CD4-positive, alpha-beta T cell (primary cell): ENCODE data around the gene PRKCA. TPM values are rescaled to one million over a fixed set of nuclear protein-coding genes. Genes with fewer than 3 reads are reported as not detected.
A peak's percentile ranks its signal among the peaks of the same experiment; 100 is the strongest.

Source experiments
- ATAC-seq: fragments of 200-7000 bp; cut with Tn5 transposase; one replicate; pipeline ENCODE4 v1.10.0; 2022; ENCODE audit warnings: mild to moderate bottlenecking; ENCODE audit not compliant: poor library complexity
- CTCF ChIA-PET: fragments of 350-600 bp; sonication (Branson Sonifier 250); formaldehyde crosslinking; loops from one replicate; lab custom pipeline; 2021; ENCODE audit warnings: antibody characterized with exemption, inconsistent platforms; lab: Charles Lee
- POLR2A ChIA-PET: fragments of 350-600 bp; sonication (Branson Sonifier 250); formaldehyde crosslinking; loops from one replicate; lab custom pipeline; 2021; ENCODE audit warnings: antibody characterized with exemption, inconsistent platforms; lab: Charles Lee
- DNase-seq, 14 experiments: peaks; one replicate each; pipeline ENCODE4 v3.0.0-alpha.2; 2013 to 2020; ENCODE audit warnings: mixed read lengths in 2 of 14
- H3K27ac ChIP-seq, 2 donors: one replicate each; pipeline versions ENCODE4 v1.5.1 to v1.7.0; 2013; ENCODE audit warnings: low read length in 2 of 2, low read depth in 1 of 2, mild to moderate bottlenecking in 1 of 2
- H3K27me3 ChIP-seq, 2 experiments: 1 replicate in 1 of 2; 2 replicates in 1 of 2; pipeline versions ENCODE4 v1.6.1 to v1.7.0; 2013; ENCODE audit warnings: low read length in 2 of 2, control low read depth in 1 of 2, mild to moderate bottlenecking in 1 of 2, moderate library complexity in 1 of 2; ENCODE audit not compliant: insufficient read depth in 2 of 2, control insufficient read depth in 1 of 2
- H3K36me3 ChIP-seq: one replicate; pipeline ENCODE4 v1.6.1; 2013; ENCODE audit warnings: low read length, control low read depth; ENCODE audit not compliant: insufficient read depth
- H3K4me1 ChIP-seq: one replicate; pipeline ENCODE4 v1.6.1; 2013; ENCODE audit warnings: low read length, control low read depth; ENCODE audit not compliant: insufficient read depth
- H3K4me3 ChIP-seq: one replicate; pipeline ENCODE4 v1.5.1; 2013; ENCODE audit warnings: mild to moderate bottlenecking, low read length, moderate library complexity
- H3K9me3 ChIP-seq, 2 experiments: 1 replicate in 1 of 2; 2 replicates in 1 of 2; pipeline versions ENCODE4 v1.6.1 to v1.7.0; 2013; ENCODE audit warnings: low read length in 2 of 2, mild to moderate bottlenecking in 2 of 2, control low read depth in 1 of 2, moderate library complexity in 1 of 2; ENCODE audit not compliant: control insufficient read depth in 1 of 2, insufficient read depth in 1 of 2
- H3K27ac Mint-ChIP-seq: one replicate; pipeline ENCODE4 v1.8.0; 2020; ENCODE audit warnings: mixed read lengths
- H3K27me3 Mint-ChIP-seq: one replicate; pipeline ENCODE4 v1.8.0; 2021; ENCODE audit warnings: mixed read lengths
- H3K36me3 Mint-ChIP-seq: one replicate; pipeline ENCODE4 v1.8.0; 2021; ENCODE audit warnings: low read depth, mixed read lengths
- H3K4me1 Mint-ChIP-seq: one replicate; pipeline ENCODE4 v1.8.0; 2021; ENCODE audit warnings: low read depth, mixed read lengths
- H3K4me3 Mint-ChIP-seq: one replicate; pipeline ENCODE4 v1.8.0; 2020; ENCODE audit warnings: mild to moderate bottlenecking, mixed read lengths
- H3K9me3 Mint-ChIP-seq: one replicate; pipeline ENCODE4 v1.8.0; 2020; ENCODE audit warnings: mixed read lengths
- intact Hi-C, 2 experiments: fragments of 100-400 bp; cut with DNase I in 1 of 2; cut with micrococcal nuclease in 1 of 2; formaldehyde crosslinking; loops; one replicate each; pipeline versions ENCODE4 v1.15.1 to v1.9.0; 2023 to 2025; cut with DNase I, micrococcal nuclease
- total RNA-seq, 174 experiments: library from RNA in 2 of 174; stranded (reverse) in 2 of 174; gene quantifications; one replicate each; pipeline ENCODE4 v1.2.3 and lab custom pipeline; 2021 to 2026
- TF ChIP-seq, protein P1 (sequence below): fragments of 200-600 bp; IDR thresholded peaks from one replicate; pipeline ENCODE4 v1.8.0; 2022; ENCODE audit warnings: antibody characterized with exemption, mild to moderate bottlenecking

The PRKCA gene
- total RNA-seq, 2 experiments from 2014 or later: 84.8 to 88.6 TPM

DNA sequence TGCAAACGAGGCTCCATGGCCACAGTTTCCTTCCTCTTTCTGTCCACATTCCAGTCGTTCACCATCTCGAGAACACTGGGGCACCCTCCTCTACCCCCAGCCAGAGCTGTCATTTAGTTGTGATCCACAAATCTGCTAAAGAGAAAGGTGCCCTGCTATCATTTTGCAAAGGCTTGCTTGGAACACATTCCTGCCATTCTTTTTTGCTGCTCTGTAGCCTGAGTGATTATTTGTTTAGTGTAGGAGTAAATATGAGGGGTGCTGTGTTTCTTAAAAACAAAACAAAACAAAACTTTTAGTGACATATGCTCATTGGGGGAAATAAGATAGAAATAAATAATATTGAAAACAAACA, 166.7 kb downstream of the PRKCA start:
- Histone ChIP-seq H3K27me3 (no peaks in the 10 kb centered on the region), H3K4me1 (peaks cover 19% of the 10 kb centered on the region), H3K9me3 (no peaks in the 10 kb centered on the region), H3K27ac (no peak overlapping the region), H3K4me3 (no peak overlapping the region), H3K36me3 (peaks cover 1% of the 10 kb centered on the region)
- intact Hi-C loops: no loop called here
- DNase-seq (no peak), ATAC-seq (no peak)
- Mint-ChIP-seq H3K4me3 (no peak overlapping the region), H3K4me1 (peaks cover 88% of the 10 kb centered on the region), H3K36me3 (peaks cover 16% of the 10 kb centered on the region), H3K27ac (peak overlapping the region; percentile 52), H3K27me3 (no peaks in the 10 kb centered on the region), H3K9me3 (no peaks in the 10 kb centered on the region)
- POLR2A ChIA-PET: interaction anchor here (1.1 kb wide), 1 partner anchor 19 kb away, joined by 3 read pairs; no protein-coding TSS in a partner anchor
- TF ChIP-seq, protein P1, sequence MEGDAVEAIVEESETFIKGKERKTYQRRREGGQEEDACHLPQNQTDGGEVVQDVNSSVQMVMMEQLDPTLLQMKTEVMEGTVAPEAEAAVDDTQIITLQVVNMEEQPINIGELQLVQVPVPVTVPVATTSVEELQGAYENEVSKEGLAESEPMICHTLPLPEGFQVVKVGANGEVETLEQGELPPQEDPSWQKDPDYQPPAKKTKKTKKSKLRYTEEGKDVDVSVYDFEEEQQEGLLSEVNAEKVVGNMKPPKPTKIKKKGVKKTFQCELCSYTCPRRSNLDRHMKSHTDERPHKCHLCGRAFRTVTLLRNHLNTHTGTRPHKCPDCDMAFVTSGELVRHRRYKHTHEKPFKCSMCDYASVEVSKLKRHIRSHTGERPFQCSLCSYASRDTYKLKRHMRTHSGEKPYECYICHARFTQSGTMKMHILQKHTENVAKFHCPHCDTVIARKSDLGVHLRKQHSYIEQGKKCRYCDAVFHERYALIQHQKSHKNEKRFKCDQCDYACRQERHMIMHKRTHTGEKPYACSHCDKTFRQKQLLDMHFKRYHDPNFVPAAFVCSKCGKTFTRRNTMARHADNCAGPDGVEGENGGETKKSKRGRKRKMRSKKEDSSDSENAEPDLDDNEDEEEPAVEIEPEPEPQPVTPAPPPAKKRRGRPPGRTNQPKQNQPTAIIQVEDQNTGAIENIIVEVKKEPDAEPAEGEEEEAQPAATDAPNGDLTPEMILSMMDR: no peak
- CTCF ChIA-PET: interaction anchor here (0.6 kb wide), 1 partner anchor 957 kb away, joined by 3 read pairs; no protein-coding TSS in a partner anchor

DNA sequence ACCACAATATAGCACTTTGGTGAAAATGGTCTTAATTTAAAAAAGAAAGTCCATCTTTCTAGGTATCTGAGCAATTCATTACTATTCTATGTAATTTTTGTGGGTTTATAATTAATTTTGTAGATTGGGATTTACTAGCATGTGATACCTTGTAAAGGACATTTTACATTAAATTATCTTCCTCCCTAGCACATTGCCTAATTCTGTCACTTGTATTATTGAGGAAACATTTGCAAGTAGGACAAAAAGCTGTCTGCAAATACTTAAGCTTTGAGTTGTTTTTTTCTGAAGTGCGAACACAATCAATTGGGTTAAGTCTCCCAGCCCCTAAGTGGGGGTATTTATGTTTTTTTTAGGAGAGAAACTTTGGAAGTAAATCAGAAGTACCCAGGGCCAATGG, 167.0 kb downstream of the PRKCA start:
- CTCF ChIA-PET: no interaction called here
- no peak for ATAC-seq

DNA sequence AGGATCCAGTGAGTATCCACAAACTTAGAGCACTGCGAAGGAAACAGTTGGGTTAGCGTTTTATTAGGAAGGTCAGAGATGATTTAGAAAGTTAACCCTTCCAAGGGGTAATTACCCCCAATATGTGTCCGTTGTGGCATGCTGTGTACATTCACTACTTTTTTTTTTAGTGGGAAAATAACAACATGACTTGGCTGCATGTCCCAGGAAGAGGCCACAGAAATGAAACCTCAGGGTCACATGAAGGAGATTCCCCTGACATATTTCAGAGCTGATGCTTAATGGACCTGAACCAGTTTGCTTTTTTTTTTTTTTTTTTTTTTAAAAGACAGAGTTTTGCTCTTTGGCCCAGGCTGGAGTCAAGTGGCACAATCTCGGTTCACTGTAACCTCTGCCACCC, 167.5 kb downstream of the PRKCA start:
- Mint-ChIP-seq H3K9me3 (no peaks in the 10 kb centered on the region), H3K36me3 (peaks cover 22% of the 10 kb centered on the region), H3K27ac (no peak overlapping the region), H3K4me1 (peaks cover 84% of the 10 kb centered on the region), H3K4me3 (no peak overlapping the region), H3K27me3 (no peaks in the 10 kb centered on the region)
- DNase-seq: no peak
- Histone ChIP-seq H3K27me3 (no peaks in the 10 kb centered on the region), H3K4me3 (no peak overlapping the region), H3K36me3 (peaks cover 2% of the 10 kb centered on the region), H3K9me3 (no peaks in the 10 kb centered on the region), H3K4me1 (peaks cover 19% of the 10 kb centered on the region), H3K27ac (no peak overlapping the region)
- TF ChIP-seq, protein P1: no peak
- intact Hi-C loops: no loop called here
- POLR2A ChIA-PET: interaction anchor here (0.6 kb wide), 1 partner anchor 21 kb away, joined by 3 read pairs; no protein-coding TSS in a partner anchor
- no peak for ATAC-seq
- CTCF ChIA-PET: no interaction called here

More for the DNA sequence above, 167.0 kb downstream of the PRKCA start:
- POLR2A ChIA-PET: interaction anchor here (0.6 kb wide), 1 partner anchor 22 kb away, joined by 3 read pairs; no protein-coding TSS in a partner anchor
- H3K27me3 ChIP-seq: no peaks in the 10 kb centered on the region
- H3K4me3 ChIP-seq: no peak overlapping the region
- H3K27me3 Mint-ChIP-seq: no peaks in the 10 kb centered on the region
- TF ChIP-seq, protein P1: no peak
- H3K9me3 Mint-ChIP-seq: no peaks in the 10 kb centered on the region
- H3K4me1 Mint-ChIP-seq: peaks cover 84% of the 10 kb centered on the region
- H3K27ac ChIP-seq: no peak overlapping the region
- peaks cover 19% of the 10 kb centered on the region for H3K36me3 Mint-ChIP-seq
- no peak overlapping the region for H3K4me3 Mint-ChIP-seq
- H3K27ac Mint-ChIP-seq: no peak overlapping the region
- peaks cover 2% of the 10 kb centered on the region for H3K36me3 ChIP-seq
- no peaks in the 10 kb centered on the region for H3K9me3 ChIP-seq
- intact Hi-C loops: no loop called here
- H3K4me1 ChIP-seq: peaks cover 19% of the 10 kb centered on the region
- no peak for DNase-seq
